AG04450 (cell line): ENCODE results near the gene MEX3B. TPM values are rescaled to one million over a fixed set of nuclear protein-coding genes. Genes with fewer than 3 reads are reported as not detected.
"Not testable (repeated sequence)": the region's sequence is repeated elsewhere in the genome, so short reads cannot be mapped to it uniquely, and the experiment has no call there.

ENCODE experiments used
- CTCF ChIA-PET: fragments of 300-600, 350-600 bp; formaldehyde crosslinking; extraction: SDS; loops from one replicate; lab custom pipeline; 2022; ENCODE audit warnings: antibody characterized with exemption, inconsistent platforms; lab: Charles Lee
- POLR2A ChIA-PET: fragments of 350-600 bp; formaldehyde crosslinking; extraction: SDS; loops from one replicate; lab custom pipeline; 2021; ENCODE audit warnings: antibody characterized with exemption, inconsistent platforms; lab: Yijun Ruan, JAX
- DNase-seq: peaks from one replicate; pipeline ENCODE4 v3.0.0-alpha.2; 2011; ENCODE audit warnings: low read depth, low spot score
- H3K27ac ChIP-seq: one replicate; pipeline ENCODE4 v1.5.1; 2012; ENCODE audit warnings: low read depth, low read length, control low read depth
- H3K27me3 ChIP-seq: one replicate; pipeline ENCODE4 v1.6.0; 2012; ENCODE audit warnings: low read length; ENCODE audit not compliant: control insufficient read depth, insufficient read depth
- H3K4me3 ChIP-seq: 2 replicates; pipeline ENCODE4 v1.5.1; 2011; ENCODE audit warnings: mild to moderate bottlenecking, low read depth, low read length, control low read depth
- H3K9me3 ChIP-seq: 2 replicates; pipeline ENCODE4 v1.5.1; 2012; ENCODE audit warnings: low read length; ENCODE audit not compliant: control insufficient read depth, insufficient read depth
- CTCF ChIP-seq: IDR thresholded peaks from 2 replicates; pipeline ENCODE4 v1.5.1; 2011; ENCODE audit warnings: low read depth, low read length, control low read depth, inconsistent platforms
- polyA plus RNA-seq: library from polyadenylated mRNA; depleted of rRNA; stranded (reverse); fragments of >200 nt; gene quantifications from 2 replicates; pipeline ENCODE4 v1.2.3, GENCODE V29; 2011; rRNA removed

The MEX3B gene
- polyA plus RNA-seq, 1 experiment: 6.3 TPM

- H3K27me3 ChIP-seq: peaks cover 2% of the 10 kb centered on the region
- no peaks in the 10 kb centered on the region for H3K9me3 ChIP-seq
- no peak overlapping the region for H3K4me3 ChIP-seq
- POLR2A ChIA-PET: interaction anchor here (0.6 kb wide), 1 partner anchor 35 kb away, joined by 3 read pairs; no protein-coding TSS in a partner anchor
- no peak overlapping the region for H3K27ac ChIP-seq
- CTCF ChIA-PET: no interaction called here
- no peak for TF ChIP-seq CTCF
- DNase-seq: no peak
These were observed 40.6 kb downstream of the MEX3B start for GRCh38 chr15:82005239-82005638.

- ChIA-PET POLR2A (no interaction called here), CTCF (no interaction called here)
- TF ChIP-seq CTCF: no peak
- H3K27me3 ChIP-seq: peaks cover 2% of the 10 kb centered on the region
- H3K4me3 ChIP-seq: no peak overlapping the region
- no peaks in the 10 kb centered on the region for H3K9me3 ChIP-seq
- DNase-seq: no peak
- no peak overlapping the region for H3K27ac ChIP-seq
These were observed 41.9 kb downstream of the MEX3B start for GRCh38 chr15:82003916-82004315.

- DNase-seq, POLR2A ChIA-PET, H3K4me3 ChIP-seq, H3K27ac ChIP-seq, CTCF ChIA-PET, H3K9me3 ChIP-seq, H3K27me3 ChIP-seq: not testable (repeated sequence)
These were observed 50.7 kb downstream of the MEX3B start for GRCh38 chr15:81995081-81995480.

- POLR2A ChIA-PET: no interaction called here
- no peak overlapping the region for H3K4me3 ChIP-seq
- no peak for TF ChIP-seq CTCF
- H3K27ac ChIP-seq: no peak overlapping the region
- peaks cover 2% of the 10 kb centered on the region; the same call in 1 of the 2 replicates for H3K9me3 ChIP-seq
- H3K27me3 ChIP-seq: no peaks in the 10 kb centered on the region
- CTCF ChIA-PET: no interaction called here
- no peak for DNase-seq
These were observed 53.3 kb downstream of the MEX3B start for GRCh38 chr15:81992523-81992922.

Other genes with a start within 250 kb of the MEX3B start
- 15.3 and 19.3 TPM in 2 replicates for gene EFL1, start 216.7 kb upstream of the MEX3B start, polyA plus RNA-seq
- 3.5 and 3.6 TPM in 2 replicates for gene SAXO2, start 216.8 kb upstream of the MEX3B start, polyA plus RNA-seq